ENCODE results near the gene ITGBL1. TPM values are rescaled to one million over a fixed set of nuclear protein-coding genes. Genes with fewer than 3 reads are reported as not detected.

ITGBL1 gene
- total RNA-seq, 2 donors from 2014 or later = not detected

- Mint-ChIP-seq H3K4me3 (no peak overlapping the region), H3K9me3 (no peaks in the 10 kb centered on the region), H3K27me3 (ENCODE audit: insufficient read depth) (peaks cover 4% of the 10 kb centered on the region), H3K27ac (no peak overlapping the region), H3K4me1 (peaks cover 26% of the 10 kb centered on the region), H3K36me3 (ENCODE audit: low read depth) (no peaks in the 10 kb centered on the region)
- Histone ChIP-seq H3K27ac (ENCODE audit: low read depth, low read length) (no peak overlapping the region), H3K9ac (ENCODE audit: extremely low read depth, low read length, poor library complexity, severe bottlenecking) (no peak overlapping the region), H3K4me3 (ENCODE audit: low read length) (no peak overlapping the region), H3K36me3 (ENCODE audit: control insufficient read depth, insufficient read depth, low read length) (no peaks in the 10 kb centered on the region), H3K27me3 (ENCODE audit: control insufficient read depth, insufficient read depth, low read length, poor library complexity, severe bottlenecking) (no peaks in the 10 kb centered on the region), H3K4me1 (ENCODE audit: control insufficient read depth, insufficient read depth, low read length) (no peaks in the 10 kb centered on the region), H3K9me3 (ENCODE audit: control insufficient read depth, low read length) (no peaks in the 10 kb centered on the region)
- 93 to 94% methylated on average over 2 of the region's 2 CpGs for WGBS, 2 experiments (ENCODE audit: insufficient coverage in 1 of 2, insufficient read length in 1 of 2)
- DNase-seq = no peak
- no peak for TF ChIP-seq CTCF (conservative IDR thresholded peaks at IDR 0.05)
These were observed 259.5 kb downstream of the ITGBL1 start for GRCh38 chr13:101712026-101712348.

DNA sequence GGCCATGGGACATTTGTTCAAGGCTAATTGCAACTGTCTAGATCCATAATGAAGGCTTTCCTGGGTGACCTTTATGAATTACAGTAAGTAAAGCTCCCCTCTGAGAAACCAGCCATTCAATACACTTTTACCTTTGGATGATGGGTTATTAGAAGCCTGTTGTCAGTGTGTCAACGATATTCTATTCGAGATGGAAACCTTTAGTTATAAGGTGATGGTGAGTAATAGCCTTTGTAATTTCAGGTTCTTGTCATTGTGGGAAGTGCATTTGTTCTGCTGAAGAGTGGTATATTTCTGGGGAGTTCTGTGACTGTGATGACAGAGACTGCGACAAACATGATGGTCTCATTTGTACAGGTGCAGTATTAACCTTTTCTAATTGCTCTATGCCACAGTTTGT lies 261.7 kb downstream of the ITGBL1 start:
- no peaks in the 10 kb centered on the region for H3K4me1 ChIP-seq (ENCODE audit: control insufficient read depth, insufficient read depth, low read length)
- H3K36me3 Mint-ChIP-seq (ENCODE audit: low read depth) = no peaks in the 10 kb centered on the region
- H3K27me3 ChIP-seq (ENCODE audit: control insufficient read depth, insufficient read depth, low read length, poor library complexity, severe bottlenecking) = no peaks in the 10 kb centered on the region
- H3K9me3 ChIP-seq (ENCODE audit: control insufficient read depth, low read length) = no peaks in the 10 kb centered on the region
- 95 to 96% methylated on average over 3 of the region's 3 CpGs for WGBS, 2 experiments (ENCODE audit: insufficient coverage in 1 of 2, insufficient read length in 1 of 2)
- no peak overlapping the region for H3K27ac Mint-ChIP-seq
- no peak overlapping the region for H3K4me3 ChIP-seq (ENCODE audit: low read length)
- no peak overlapping the region for H3K4me3 Mint-ChIP-seq
- no peak for TF ChIP-seq CTCF (conservative IDR thresholded peaks at IDR 0.05)
- H3K27ac ChIP-seq (ENCODE audit: low read depth, low read length) = no peak overlapping the region
- H3K4me1 Mint-ChIP-seq = peaks cover 15% of the 10 kb centered on the region
- H3K36me3 ChIP-seq (ENCODE audit: control insufficient read depth, insufficient read depth, low read length) = no peaks in the 10 kb centered on the region
- DNase-seq = no peak
- no peak overlapping the region for H3K9ac ChIP-seq (ENCODE audit: extremely low read depth, low read length, poor library complexity, severe bottlenecking)
- H3K27me3 Mint-ChIP-seq (ENCODE audit: insufficient read depth) = peaks cover 4% of the 10 kb centered on the region
- no peaks in the 10 kb centered on the region for H3K9me3 Mint-ChIP-seq

- no peaks in the 10 kb centered on the region for H3K9me3 Mint-ChIP-seq
- Histone ChIP-seq H3K4me1 (ENCODE audit: control insufficient read depth, insufficient read depth, low read length) (no peaks in the 10 kb centered on the region), H3K9me3 (ENCODE audit: control insufficient read depth, low read length) (no peaks in the 10 kb centered on the region), H3K27ac (ENCODE audit: low read depth, low read length) (no peak overlapping the region), H3K36me3 (ENCODE audit: control insufficient read depth, insufficient read depth, low read length) (no peaks in the 10 kb centered on the region), H3K27me3 (ENCODE audit: control insufficient read depth, insufficient read depth, low read length, poor library complexity, severe bottlenecking) (no peaks in the 10 kb centered on the region), H3K4me3 (ENCODE audit: low read length) (no peak overlapping the region), H3K9ac (ENCODE audit: extremely low read depth, low read length, poor library complexity, severe bottlenecking) (no peak overlapping the region)
- no peak for DNase-seq
- no peak overlapping the region for H3K27ac Mint-ChIP-seq
- no peak for TF ChIP-seq CTCF (conservative IDR thresholded peaks at IDR 0.05)
- no peaks in the 10 kb centered on the region for H3K36me3 Mint-ChIP-seq (ENCODE audit: low read depth)
- H3K4me1 Mint-ChIP-seq = no peaks in the 10 kb centered on the region
- H3K27me3 Mint-ChIP-seq (ENCODE audit: insufficient read depth) = no peaks in the 10 kb centered on the region
- no peak overlapping the region for H3K4me3 Mint-ChIP-seq
- WGBS, 2 experiments (ENCODE audit: insufficient coverage in 1 of 2, insufficient read length in 1 of 2) = 96 to 100% methylated on average over 3 to 10 of the region's 10 CpGs
These were observed 264.9 kb downstream of the ITGBL1 start for GRCh38 chr13:101717353-101717752.

All from endodermal cell (in vitro differentiated cells).